ENCODE measurements around the gene SLC6A20.

Gene SLC6A20

DNA sequence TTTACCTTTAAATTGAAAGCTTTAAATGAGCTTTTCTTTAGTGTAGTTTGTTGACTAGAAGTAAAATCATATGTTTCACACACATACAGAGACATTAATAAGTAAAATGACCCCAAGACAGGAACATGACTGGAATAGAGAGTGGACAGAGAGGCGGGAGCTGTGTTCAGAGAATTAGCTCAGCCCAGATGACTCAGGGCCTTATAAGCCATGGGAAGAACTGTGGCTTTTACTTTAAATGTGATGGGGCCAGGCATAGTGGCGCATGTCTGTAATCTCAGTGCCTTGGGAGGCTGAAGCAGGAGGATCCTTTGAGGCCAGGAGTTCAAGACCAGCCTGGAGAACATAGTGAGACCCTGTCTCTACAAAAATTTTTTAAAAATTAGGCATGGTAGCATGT lies 80.4 kb downstream of the SLC6A20 start:
- DNase-seq: no peak

DNA sequence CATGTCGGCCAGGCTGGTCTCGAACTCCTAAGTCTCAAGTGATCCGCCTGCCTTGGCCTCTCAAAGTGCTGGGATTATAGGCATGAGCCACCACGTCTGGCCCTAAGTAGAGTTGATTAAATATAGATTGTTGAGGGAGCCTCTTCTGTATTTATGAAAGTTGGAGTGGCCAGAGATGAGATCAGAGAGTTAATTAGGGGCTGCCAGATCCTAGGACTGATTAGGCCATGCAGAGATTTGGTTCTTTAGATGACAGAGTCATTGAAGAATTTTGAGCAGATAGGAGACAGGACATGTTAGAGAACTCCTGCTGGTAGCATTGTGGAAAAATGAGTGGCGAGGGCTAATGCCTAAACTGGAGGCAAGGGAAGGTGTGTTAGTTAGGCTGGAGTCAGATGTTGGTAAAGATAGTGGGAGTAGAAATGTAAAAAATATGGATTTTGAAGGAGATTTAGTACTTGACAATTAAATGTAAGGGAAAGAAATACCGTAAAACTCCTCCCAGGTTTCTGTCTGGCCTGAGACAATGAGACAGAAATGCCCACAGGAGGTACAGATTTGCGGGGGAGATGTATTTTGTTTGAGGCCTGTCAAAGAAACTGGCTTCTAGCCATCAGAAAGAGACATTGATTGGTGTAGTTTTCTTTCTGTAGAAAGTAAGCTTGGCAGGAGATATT lies 83.8 kb downstream of the SLC6A20 start:
- DNase-seq: no peak

DNA sequence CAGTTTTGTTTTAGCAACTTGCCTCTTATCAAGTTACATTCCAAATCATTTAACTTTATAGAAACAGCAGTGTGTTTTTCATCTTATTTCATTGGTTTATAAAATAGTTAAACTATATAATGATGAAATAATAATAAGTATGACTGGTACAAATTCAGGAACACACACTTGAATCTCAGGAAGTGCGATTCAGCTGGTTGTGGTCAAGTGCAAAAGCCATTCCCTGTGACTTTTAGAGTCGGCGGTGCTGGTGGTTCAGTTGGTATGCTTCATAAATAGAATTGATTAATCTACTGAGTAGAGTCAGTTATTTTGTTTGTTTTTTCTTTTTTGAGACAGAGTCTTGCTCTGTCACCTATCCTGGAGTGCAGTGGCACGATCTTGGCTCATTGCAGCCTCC lies 84.4 kb downstream of the SLC6A20 start:
- no peak for DNase-seq

DNA sequence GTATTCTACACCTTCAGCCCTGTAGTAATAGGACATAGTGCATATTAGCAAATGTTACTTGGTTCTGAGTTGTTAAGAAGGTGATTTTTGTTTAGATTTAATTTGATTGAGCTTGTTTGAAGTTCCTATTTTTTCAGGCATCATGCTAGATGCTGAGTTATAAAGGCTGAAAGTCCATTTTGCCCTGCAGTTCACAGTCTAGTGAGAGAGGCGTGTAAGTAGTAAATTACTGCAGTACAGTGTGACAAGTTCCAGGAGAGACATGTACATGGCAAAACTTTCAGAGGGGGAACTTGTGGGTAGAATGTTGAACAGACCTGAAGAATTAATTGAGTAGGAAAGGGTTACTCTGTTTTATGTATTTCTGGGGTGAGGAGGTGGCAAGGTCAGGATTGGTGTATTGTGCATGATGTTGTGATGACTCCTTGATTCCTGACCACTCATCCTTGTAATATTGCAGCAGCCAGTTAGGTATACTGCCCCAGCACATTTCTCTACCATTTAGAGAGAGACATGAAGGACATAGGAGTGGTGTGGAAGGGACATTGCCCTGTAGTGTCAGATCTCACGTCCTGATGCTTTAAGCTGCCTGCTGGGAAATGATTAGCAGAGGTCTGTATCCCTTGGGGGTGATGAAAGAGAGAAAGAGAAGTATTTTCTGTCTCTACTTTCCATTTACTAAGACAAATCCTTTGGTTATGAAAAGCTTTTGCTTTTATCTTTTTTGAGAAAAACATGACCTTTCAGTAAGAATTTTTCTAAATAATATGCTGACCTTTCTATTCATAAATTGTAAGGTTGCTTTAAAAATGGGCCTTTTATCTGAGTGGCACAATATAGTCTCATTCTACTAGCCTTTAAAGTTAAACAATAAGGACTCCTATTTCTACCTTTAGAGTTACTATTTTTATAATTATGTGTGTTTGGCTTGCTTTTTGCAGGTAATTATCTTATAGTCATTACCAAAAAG lies 90.2 kb downstream of the SLC6A20 start:
- no peak for DNase-seq

Data from cerebellar nuclear complex (tissue), 1 donor.